Measurements from ENCODE around the gene AP1M1.

DNA sequence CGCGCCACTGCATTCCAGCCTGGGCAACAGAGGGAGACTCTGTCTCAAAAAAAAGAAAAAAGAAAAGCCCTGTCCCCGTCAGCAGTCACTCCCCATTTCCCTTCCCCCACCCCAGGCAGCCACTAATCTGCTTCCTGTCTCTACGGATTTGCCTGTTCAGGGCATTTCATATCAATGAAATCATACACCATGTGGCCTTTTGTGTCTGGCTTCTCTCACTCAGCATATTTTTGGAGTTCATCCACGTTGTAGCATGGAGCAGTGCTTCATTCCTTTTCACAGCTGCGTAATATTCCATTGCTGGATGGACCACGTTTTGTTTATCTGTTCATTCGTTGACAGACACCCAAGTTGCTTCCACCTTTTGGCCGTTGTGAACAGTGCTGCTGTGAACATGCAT, 90.8 kb downstream of the AP1M1 start:
- TF ChIP-seq, protein P1, sequence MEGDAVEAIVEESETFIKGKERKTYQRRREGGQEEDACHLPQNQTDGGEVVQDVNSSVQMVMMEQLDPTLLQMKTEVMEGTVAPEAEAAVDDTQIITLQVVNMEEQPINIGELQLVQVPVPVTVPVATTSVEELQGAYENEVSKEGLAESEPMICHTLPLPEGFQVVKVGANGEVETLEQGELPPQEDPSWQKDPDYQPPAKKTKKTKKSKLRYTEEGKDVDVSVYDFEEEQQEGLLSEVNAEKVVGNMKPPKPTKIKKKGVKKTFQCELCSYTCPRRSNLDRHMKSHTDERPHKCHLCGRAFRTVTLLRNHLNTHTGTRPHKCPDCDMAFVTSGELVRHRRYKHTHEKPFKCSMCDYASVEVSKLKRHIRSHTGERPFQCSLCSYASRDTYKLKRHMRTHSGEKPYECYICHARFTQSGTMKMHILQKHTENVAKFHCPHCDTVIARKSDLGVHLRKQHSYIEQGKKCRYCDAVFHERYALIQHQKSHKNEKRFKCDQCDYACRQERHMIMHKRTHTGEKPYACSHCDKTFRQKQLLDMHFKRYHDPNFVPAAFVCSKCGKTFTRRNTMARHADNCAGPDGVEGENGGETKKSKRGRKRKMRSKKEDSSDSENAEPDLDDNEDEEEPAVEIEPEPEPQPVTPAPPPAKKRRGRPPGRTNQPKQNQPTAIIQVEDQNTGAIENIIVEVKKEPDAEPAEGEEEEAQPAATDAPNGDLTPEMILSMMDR (IDR thresholded peaks at IDR 0.05) = no peak
- no peak for TF ChIP-seq NR2C2 (CRISPR knock-in tag; IDR thresholded peaks at IDR 0.05)
- no peak for TF ChIP-seq CREM (CRISPR knock-in tag; IDR thresholded peaks at IDR 0.05)
- no peak for TF ChIP-seq TEAD4 (CRISPR knock-in tag; IDR thresholded peaks at IDR 0.05)
